Heart right ventricle (tissue), 16 donors: ENCODE results near the gene CXADR. TPM values are rescaled to one million over a fixed set of nuclear protein-coding genes. Genes with fewer than 3 reads are reported as not detected.

Source experiments
- ATAC-seq, 8 donors: fragments of 200-7000 bp; cut with Tn5 transposase; one replicate each; pipeline ENCODE4 v1.9.1; 2020; ENCODE audit warnings: mild to moderate bottlenecking in 8 of 8, moderate library complexity in 8 of 8, moderate number of reproducible peaks in 1 of 8
- DNase-seq, 2 donors: peaks; one replicate each; pipeline ENCODE4 v3.0.0-alpha.2; 2020
- H3K27ac ChIP-seq, 10 donors: fragments of 200-600 bp; sonication (generic) in 2 of 10; one replicate each; pipeline versions ENCODE4 v1.5.0 to v1.8.0; 2020 to 2022; ENCODE audit warnings: mild to moderate bottlenecking in 3 of 10
- H3K27me3 ChIP-seq, 7 donors: fragments of 200-600 bp; one replicate each; pipeline ENCODE4 v1.8.0; 2021 to 2022; ENCODE audit warnings: mild to moderate bottlenecking in 2 of 7
- H3K36me3 ChIP-seq, 9 donors: fragments of 200-600 bp; sonication (generic) in 1 of 9; one replicate each; pipeline versions ENCODE4 v1.5.0 to v1.8.0; 2020 to 2022; ENCODE audit warnings: mild to moderate bottlenecking in 2 of 9
- H3K4me1 ChIP-seq, 9 donors: fragments of 200-600 bp; sonication (generic) in 1 of 9; one replicate each; pipeline versions ENCODE4 v1.5.0 to v1.8.0; 2020 to 2022; ENCODE audit warnings: mild to moderate bottlenecking in 4 of 9
- H3K4me3 ChIP-seq, 10 donors: fragments of 200-600 bp; sonication (generic) in 2 of 10; one replicate each; pipeline versions ENCODE4 v1.5.0 to v1.8.0; 2020 to 2022; ENCODE audit warnings: mild to moderate bottlenecking in 7 of 10, moderate library complexity in 2 of 10
- H3K9me3 ChIP-seq, 11 donors: fragments of 200-600 bp in 10 of 11; sonication (generic) in 2 of 11; one replicate each; pipeline versions ENCODE4 v1.5.0 to v1.8.0; 2013 to 2022; ENCODE audit warnings: mild to moderate bottlenecking in 2 of 11, control low read depth in 1 of 11, moderate library complexity in 1 of 11
- CTCF ChIP-seq, 9 donors: fragments of 200-600 bp; sonication (generic) in 2 of 9; IDR thresholded peaks; one replicate each; pipeline versions ENCODE4 v1.5.0 to v1.8.0; 2021 to 2022; ENCODE audit warnings: antibody characterized with exemption in 9 of 9, mild to moderate bottlenecking in 5 of 9, moderate library complexity in 1 of 9
- WGBS, 2 donors: extraction: QIAGEN DNeasy Blood & Tissue Kit; methylation state at CpG; one replicate each; pipeline ENCODE4 v1.1.7; 2013; ENCODE audit warnings: inconsistent platforms in 1 of 2; 5-methylcytosine and 5-hydroxymethylcytosine counted together
- intact Hi-C, 10 donors: fragments of 100-400 bp; cut with DNase I; formaldehyde crosslinking; loops; one replicate each; pipeline versions ENCODE4 v1.11.1 to v1.14.2; 2022
- polyA plus RNA-seq, 2 donors: library from polyadenylated mRNA; stranded (reverse); fragments of 200-250 nt; gene quantifications; one replicate each; pipeline ENCODE4 v1.2.3, GENCODE V29; 2013
- total RNA-seq, 10 donors: library from RNA; stranded (reverse); fragmentation: NEBNext Ultra II Directional in 3 of 10; extraction: Animal tissue kit (Norgen Biotek cat#: 25700) in 3 of 10; gene quantifications; one replicate each; pipeline versions ENCODE4 v1.2.1 to v1.2.4, GENCODE V29; 2021 to 2023
- donor health status: Arrhythmogenic right ventricular cardiomyopathy.
- donor health status: ischemic (EF 13 %, LVEDD 7.1; RV severe dilation, severe dysfunction).
- donor health status: healthy with polysubstance abuse.
- donor health status: DM: no; HTN: yes; CAD: no.
- donor health status: DM: no; HTN: no; CAD: no.
- donor health status: ischemic (EF 25% LVEDD 6.9; RV normal size, moderate dysfunction).
- donor health status: ischemic (EF 25% LVEDD 5.7; RV mildly dilated, moderate dysfunction).
- donor health status: healthy.
- donor health status: DM: yes; HTN: yes; CAD: no.
- donor health status: Ischemic cardiomyopathy.
- donor health status: ischemic (EF 35%, LVEDD 5.7; RV mildly dilated, moderate dysfunction).
- donor health status: nonischemic (EF 11% LVEDD 7.7; RV severe dilation, severe dysfunction).
- donor health status: DM: yes; HTN: yes; CAD: no.
- donor health status: PGD.
- donor health status: ischemic (EF 29% LVEDD 5.4; RV normal size, mild dysfunction).
- donor health status: nonischemic (EF 23%, LVEDD 6.1; RV moderate dilation, normal function).

CXADR gene
- total and polyA plus RNA-seq, 12 donors: 6.4 to 42.1 (median 27.7) TPM

- Histone ChIP-seq H3K27ac (peak overlapping the region in 6 of 10 donors; percentile 84 to 91 (median 86)), H3K4me1 (peaks cover 0 to 24% (median 11%) of the 10 kb centered on the region in 9 donors), H3K36me3 (peaks cover 0 to 28% (median 6%) of the 10 kb centered on the region in 9 donors), H3K4me3 (peak overlapping the region in 9 of 10 donors; percentile 78 to 91 (median 84)), H3K9me3 (peaks cover 0 to 4% (median 0%) of the 10 kb centered on the region in 11 donors), H3K27me3 (peaks cover 0 to 2% (median 0%) of the 10 kb centered on the region in 7 donors)
- TF ChIP-seq CTCF (IDR thresholded peaks at IDR 0.05): no peak
- intact Hi-C loops: loop anchor here in 2 of 10 donors (5.0 to 10.0 kb wide), 2 partner anchors 204 to 291 kb away; partner anchors contain the start of gene C21orf91 (in 2 of the 2)
- WGBS, 2 donors: 35 to 37% methylated on average over 9 of the region's 9 CpGs
- DNase-seq: no peak
- no peak for ATAC-seq
Measured at GRCh38 chr21:17610911-17611310, 98.1 kb downstream of the CXADR start.

GRCh38 chr21:17611414-17612022 lies 98.7 kb downstream of the CXADR start:
- DNase-seq: peak; percentile 59 to 81
- Histone ChIP-seq H3K4me3 (peak overlapping the region; percentile 78 to 92 (median 84)), H3K27me3 (peaks cover 0 to 2% (median 0%) of the 10 kb centered on the region in 7 donors), H3K27ac (peak overlapping the region in 9 of 10 donors; percentile 47 to 91 (median 85)), H3K4me1 (peaks cover 0 to 24% (median 11%) of the 10 kb centered on the region in 9 donors), H3K9me3 (peaks cover 0 to 4% (median 0%) of the 10 kb centered on the region in 11 donors), H3K36me3 (peaks cover 0 to 22% (median 6%) of the 10 kb centered on the region in 9 donors)
- peak; percentile 57 to 90 (median 76) for ATAC-seq
- peak in 1 of 9 donors; percentile 5 for TF ChIP-seq CTCF (IDR thresholded peaks at IDR 0.05)
- intact Hi-C loops: loop anchor here in 2 of 10 donors (5.0 to 10.0 kb wide), 2 partner anchors 203 to 291 kb away; partner anchors contain the start of gene C21orf91 (in 2 of the 2)
- 2% methylated on average over 26 of the region's 26 CpGs for WGBS, 2 donors

GRCh38 chr21:17612023-17612564 lies 99.3 kb downstream of the CXADR start:
- peaks cover 0 to 4% (median 0%) of the 10 kb centered on the region in 11 donors for H3K9me3 ChIP-seq
- intact Hi-C loops: loop anchor here in 2 of 10 donors (5.0 to 10.0 kb wide), 2 partner anchors 203 to 290 kb away; partner anchors contain the start of gene C21orf91 (in 2 of the 2)
- DNase-seq: peak; percentile 32 to 33
- H3K36me3 ChIP-seq: peaks cover 0 to 17% (median 6%) of the 10 kb centered on the region in 9 donors
- ATAC-seq: peak; percentile 3 to 50 (median 22)
- H3K4me3 ChIP-seq: peak overlapping the region; percentile 78 to 92 (median 84)
- 0% methylated on average over 38 to 50 of the region's 50 CpGs for WGBS, 2 donors
- peaks cover 0 to 2% (median 0%) of the 10 kb centered on the region in 7 donors for H3K27me3 ChIP-seq
- peaks cover 0 to 24% (median 11%) of the 10 kb centered on the region in 9 donors for H3K4me1 ChIP-seq
- no peak for TF ChIP-seq CTCF (IDR thresholded peaks at IDR 0.05)
- H3K27ac ChIP-seq: peak overlapping the region in 9 of 10 donors; percentile 47 to 91 (median 85)

- Histone ChIP-seq H3K36me3 (peaks cover 0 to 12% (median 4%) of the 10 kb centered on the region in 9 donors), H3K27me3 (peaks cover 0 to 2% (median 0%) of the 10 kb centered on the region in 7 donors), H3K4me3 (peak within 1 kb of the TSS; percentile 78 to 92 (median 84)), H3K27ac (peak within 1 kb of the TSS; percentile 47 to 91 (median 85)), H3K9me3 (peaks cover 0 to 4% (median 0%) of the 10 kb centered on the region in 11 donors), H3K4me1 (peaks cover 0 to 24% (median 11%) of the 10 kb centered on the region in 9 donors)
- DNase-seq (peak; percentile 80 to 85), ATAC-seq (peak; percentile 92 to 97 (median 96))
- WGBS, 2 donors: 1 to 2% methylated on average over 84 to 101 of the region's 102 CpGs
- intact Hi-C loops: loop anchor here in 3 of 10 donors (1.0 to 10.0 kb wide), 3 partner anchors 16 to 290 kb away; partner anchors contain the start of gene C21orf91 (in 2 of the 3)
- no peak for TF ChIP-seq CTCF (IDR thresholded peaks at IDR 0.05)
Measured at GRCh38 chr21:17612565-17613241, 99.9 kb downstream of the CXADR start, which contains the start of gene BTG3. Gene BTG3 (minus strand): TSS chr21:17612901. CDS start chr21:17609144, 3,757 bp downstream.
